NCI-H82 (cell line): ENCODE measurements around the gene RPA3.

ENCODE experiments used
- DNase-seq: peaks from one replicate; lab custom pipeline; 2025; lab: John Stamatoyannopoulos, UW

RPA3 gene

GRCh38 chr7:7653593-7654187 is 64.7 kb downstream of the RPA3 start:
- peak; percentile 69 for DNase-seq

GRCh38 chr7:7652798-7653540 is 65.4 kb downstream of the RPA3 start:
- no peak for DNase-seq

- DNase-seq: no peak
Measured at GRCh38 chr7:7651479-7651878, 66.9 kb downstream of the RPA3 start.

GRCh38 chr7:7650682-7651206 is 67.7 kb downstream of the RPA3 start:
- DNase-seq: no peak

- no peak for DNase-seq
Measured at GRCh38 chr7:7647495-7648036, 70.8 kb downstream of the RPA3 start.

- peak; percentile 36 for DNase-seq
Measured at GRCh38 chr7:7642081-7642480, 76.3 kb downstream of the RPA3 start.

GRCh38 chr7:7641129-7641663 is 77.2 kb downstream of the RPA3 start:
- peak; percentile 80 for DNase-seq

- peak; percentile 100 for DNase-seq
Measured at GRCh38 chr7:7640221-7641128, 77.9 kb downstream of the RPA3 start, which contains the start of gene UMAD1. TSS of gene UMAD1 (plus strand) at chr7:7640752. CDS start at chr7:7673372, 32,620 bp downstream.

- DNase-seq: peak; percentile 56
Measured at GRCh38 chr7:7639847-7640220, 78.6 kb downstream of the RPA3 start.

GRCh38 chr7:7639421-7639820 is 79.0 kb downstream of the RPA3 start:
- DNase-seq: no peak

- no peak for DNase-seq
Measured at GRCh38 chr7:7630626-7631329, 87.6 kb downstream of the RPA3 start.

- DNase-seq: no peak
Measured at GRCh38 chr7:7628476-7628875, 89.9 kb downstream of the RPA3 start.

- no peak for DNase-seq
Measured at GRCh38 chr7:7620644-7621210, 97.7 kb downstream of the RPA3 start.

GRCh38 chr7:7620236-7620635 is 98.2 kb downstream of the RPA3 start:
- no peak for DNase-seq

GRCh38 chr7:7618410-7618809 is 100.0 kb downstream of the RPA3 start:
- no peak for DNase-seq

- no peak for DNase-seq
Measured at GRCh38 chr7:7617550-7617949, 100.9 kb downstream of the RPA3 start.

GRCh38 chr7:7614018-7614741 is 104.2 kb downstream of the RPA3 start:
- DNase-seq: no peak

- DNase-seq: no peak
Measured at GRCh38 chr7:7613210-7613609, 105.2 kb downstream of the RPA3 start.

GRCh38 chr7:7612519-7612918 is 105.9 kb downstream of the RPA3 start:
- DNase-seq: no peak

- no peak for DNase-seq
Measured at GRCh38 chr7:7609330-7609729, 109.1 kb downstream of the RPA3 start.
